ENCODE measurements around the gene C10orf71. TPM values are rescaled to one million over a fixed set of nuclear protein-coding genes. Genes with fewer than 3 reads are reported as not detected.

C10orf71 gene
- total and polyA plus RNA-seq, 2 donors (not counting 1 experiment from before 2014, with no cell fraction given): not detected

DNA sequence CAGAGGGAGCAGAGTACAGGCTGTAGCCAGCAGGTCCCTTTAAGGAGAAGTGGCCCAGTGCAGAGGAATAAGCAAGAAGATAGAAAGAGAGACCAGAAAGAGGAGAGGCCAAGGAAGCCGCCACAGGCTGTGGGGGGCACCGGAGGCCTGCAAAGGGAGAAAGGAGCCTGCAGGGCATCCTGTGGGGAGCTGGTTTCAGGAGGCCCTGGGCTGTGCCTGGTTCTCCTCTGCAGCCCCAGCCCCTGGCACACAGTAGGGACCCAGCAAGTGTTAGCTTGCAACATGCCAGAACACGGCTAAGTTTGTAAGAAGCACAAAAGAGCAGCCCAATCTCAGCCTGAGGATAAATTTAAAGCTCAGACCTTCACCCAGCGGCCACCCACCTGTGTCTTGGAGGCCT lies 12.3 kb upstream of the C10orf71 start:
- 64% methylated on average over 4 of the region's 4 CpGs for WGBS (ENCODE audit: insufficient coverage)
- no peak for ATAC-seq (ENCODE audit: low read depth)
- H3K4me3 Mint-ChIP-seq: no peak overlapping the region

DNA sequence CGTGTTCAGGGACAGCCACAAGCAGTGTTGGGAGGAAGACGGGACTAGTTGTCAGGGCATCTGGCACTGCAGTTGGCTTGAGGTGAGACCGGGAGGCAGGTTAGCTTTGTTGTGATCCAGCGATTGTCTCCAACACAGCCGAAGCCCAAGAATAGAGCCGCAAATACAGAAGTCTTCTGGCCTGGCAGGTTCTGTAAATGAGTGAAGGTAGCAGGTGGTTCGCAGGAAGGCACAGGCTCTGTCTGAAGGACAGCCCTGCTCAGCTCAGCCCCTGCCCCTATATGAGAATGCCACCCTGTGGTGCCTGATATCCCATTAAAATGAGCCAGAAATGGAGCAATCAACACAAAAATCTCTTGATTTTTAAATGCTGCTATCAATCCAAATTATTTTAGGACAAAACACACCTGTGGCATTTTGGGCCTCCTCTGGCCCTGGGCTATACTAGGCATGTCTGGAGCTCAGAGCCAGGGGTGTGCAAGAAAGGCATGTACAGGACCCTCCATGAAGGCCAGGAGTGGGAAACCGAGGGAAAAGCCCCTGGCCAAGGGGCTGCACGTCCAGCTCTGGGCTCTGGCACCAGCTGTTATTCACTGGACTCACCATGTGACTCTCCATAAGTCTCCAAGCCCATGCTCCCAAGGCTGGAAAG lies 11.2 kb upstream of the C10orf71 start:
- CTCF ChIA-PET: no interaction called here
- no peak overlapping the region for H3K4me2 ChIP-seq (replicated peaks; ENCODE audit: low read depth, low read length, poor library complexity, severe bottlenecking)
- H3K27ac Mint-ChIP-seq: no peak overlapping the region
- no peak for TF ChIP-seq EZH2 (IDR thresholded peaks at IDR 0.05; ENCODE audit: borderline replicate concordance, insufficient read depth, low read depth, low read length, poor library complexity, severe bottlenecking)
- TF ChIP-seq, protein P1, sequence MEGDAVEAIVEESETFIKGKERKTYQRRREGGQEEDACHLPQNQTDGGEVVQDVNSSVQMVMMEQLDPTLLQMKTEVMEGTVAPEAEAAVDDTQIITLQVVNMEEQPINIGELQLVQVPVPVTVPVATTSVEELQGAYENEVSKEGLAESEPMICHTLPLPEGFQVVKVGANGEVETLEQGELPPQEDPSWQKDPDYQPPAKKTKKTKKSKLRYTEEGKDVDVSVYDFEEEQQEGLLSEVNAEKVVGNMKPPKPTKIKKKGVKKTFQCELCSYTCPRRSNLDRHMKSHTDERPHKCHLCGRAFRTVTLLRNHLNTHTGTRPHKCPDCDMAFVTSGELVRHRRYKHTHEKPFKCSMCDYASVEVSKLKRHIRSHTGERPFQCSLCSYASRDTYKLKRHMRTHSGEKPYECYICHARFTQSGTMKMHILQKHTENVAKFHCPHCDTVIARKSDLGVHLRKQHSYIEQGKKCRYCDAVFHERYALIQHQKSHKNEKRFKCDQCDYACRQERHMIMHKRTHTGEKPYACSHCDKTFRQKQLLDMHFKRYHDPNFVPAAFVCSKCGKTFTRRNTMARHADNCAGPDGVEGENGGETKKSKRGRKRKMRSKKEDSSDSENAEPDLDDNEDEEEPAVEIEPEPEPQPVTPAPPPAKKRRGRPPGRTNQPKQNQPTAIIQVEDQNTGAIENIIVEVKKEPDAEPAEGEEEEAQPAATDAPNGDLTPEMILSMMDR (IDR thresholded peaks at IDR 0.05): no peak
- H4K20me1 ChIP-seq (ENCODE audit: control insufficient read depth, insufficient read depth, low read length, poor library complexity, severe bottlenecking): no peaks in the 10 kb centered on the region
- no peaks in the 10 kb centered on the region for H3K27me3 ChIP-seq (replicated peaks in 1 of 4; ENCODE audit: control extremely low read depth in 1 of 4, control insufficient read depth in 3 of 4, insufficient read depth in 4 of 4, low read length in 3 of 4)
- DNase-seq: no peak
- intact Hi-C loops (cut with micrococcal nuclease): no loop called here
- POLR2A ChIA-PET: no interaction called here
- H3K4me3 Mint-ChIP-seq: no peak overlapping the region
- no peaks in the 10 kb centered on the region for H3K79me2 ChIP-seq (ENCODE audit: control insufficient read depth, insufficient read depth, low read length)
- no peaks in the 10 kb centered on the region for H3K36me3 ChIP-seq (replicated peaks in 1 of 2; ENCODE audit: control extremely low read depth in 1 of 2, control insufficient read depth in 1 of 2, extremely low read depth in 1 of 2, insufficient read depth in 2 of 2, low read length in 1 of 2)
- H3K9me3 Mint-ChIP-seq (ENCODE audit: insufficient read depth): no peaks in the 10 kb centered on the region
- 87% methylated on average over 7 of the region's 9 CpGs for WGBS (ENCODE audit: insufficient coverage)
- peaks cover 10% of the 10 kb centered on the region for H3K27me3 Mint-ChIP-seq
- no peak overlapping the region for H3K9ac ChIP-seq (ENCODE audit: low read length)
- H2AFZ ChIP-seq (ENCODE audit: insufficient read depth, low read depth, low read length, poor library complexity, severe bottlenecking): no peak overlapping the region
- H3K4me3 ChIP-seq (ENCODE audit: control extremely low read depth in 1 of 5, extremely low read depth in 1 of 5, insufficient read depth in 1 of 5, low read depth in 2 of 5, low read length in 4 of 5): no peak overlapping the region
- no peak for ATAC-seq (ENCODE audit: low read depth)
- H3K27ac ChIP-seq (ENCODE audit: low read length in 2 of 2): no peak overlapping the region
- no peaks in the 10 kb centered on the region for H3K4me1 Mint-ChIP-seq
- H3K4me1 ChIP-seq (ENCODE audit: control insufficient read depth in 2 of 2, insufficient read depth in 2 of 2, low read length in 2 of 2): no peaks in the 10 kb centered on the region
- no peaks in the 10 kb centered on the region for H3K9me3 ChIP-seq (ENCODE audit: control extremely low read depth in 1 of 3, control insufficient read depth in 2 of 3, insufficient read depth in 1 of 3, low read length in 2 of 3)

More for the DNA sequence above, 12.3 kb upstream of the C10orf71 start:
- H3K9me3 Mint-ChIP-seq (ENCODE audit: insufficient read depth): no peaks in the 10 kb centered on the region
- no peaks in the 10 kb centered on the region for H3K4me1 Mint-ChIP-seq
- Histone ChIP-seq H3K27ac (ENCODE audit: low read length in 2 of 2) (no peak overlapping the region), H3K9me3 (ENCODE audit: control extremely low read depth in 1 of 3, control insufficient read depth in 2 of 3, insufficient read depth in 1 of 3, low read length in 2 of 3) (no peaks in the 10 kb centered on the region), H3K4me2 (replicated peaks; ENCODE audit: low read depth, low read length, poor library complexity, severe bottlenecking) (no peak overlapping the region), H3K79me2 (ENCODE audit: control insufficient read depth, insufficient read depth, low read length) (no peaks in the 10 kb centered on the region), H4K20me1 (ENCODE audit: control insufficient read depth, insufficient read depth, low read length, poor library complexity, severe bottlenecking) (no peaks in the 10 kb centered on the region), H3K36me3 (replicated peaks in 1 of 2; ENCODE audit: control extremely low read depth in 1 of 2, control insufficient read depth in 1 of 2, extremely low read depth in 1 of 2, insufficient read depth in 2 of 2, low read length in 1 of 2) (no peaks in the 10 kb centered on the region), H2AFZ (ENCODE audit: insufficient read depth, low read depth, low read length, poor library complexity, severe bottlenecking) (no peak overlapping the region), H3K27me3 (replicated peaks in 1 of 4; ENCODE audit: control extremely low read depth in 1 of 4, control insufficient read depth in 3 of 4, insufficient read depth in 4 of 4, low read length in 3 of 4) (no peaks in the 10 kb centered on the region), H3K4me1 (ENCODE audit: control insufficient read depth in 2 of 2, insufficient read depth in 2 of 2, low read length in 2 of 2) (no peaks in the 10 kb centered on the region), H3K4me3 (ENCODE audit: control extremely low read depth in 1 of 5, extremely low read depth in 1 of 5, insufficient read depth in 1 of 5, low read depth in 2 of 5, low read length in 4 of 5) (no peak overlapping the region), H3K9ac (ENCODE audit: low read length) (no peak overlapping the region)
- intact Hi-C loops (cut with micrococcal nuclease): no loop called here
- no peak for TF ChIP-seq EZH2 (IDR thresholded peaks at IDR 0.05; ENCODE audit: borderline replicate concordance, insufficient read depth, low read depth, low read length, poor library complexity, severe bottlenecking)
- TF ChIP-seq, protein P1 (IDR thresholded peaks at IDR 0.05): no peak
- ChIA-PET POLR2A (no interaction called here), CTCF (no interaction called here)
- DNase-seq: no peak
- no peak overlapping the region for H3K27ac Mint-ChIP-seq
- peaks cover 3% of the 10 kb centered on the region for H3K27me3 Mint-ChIP-seq
